Neutrophil (primary cell): ENCODE data around the gene GRIP1.

Experiments used
- H3K27ac ChIP-seq: fragments of 200-600 bp; sonication (generic); 2 replicates; pipeline ENCODE4 v1.5.1; 2016; ENCODE audit warnings: mild to moderate bottlenecking, moderate library complexity
- H3K27me3 ChIP-seq: fragments of 200-600 bp; sonication (generic); 2 replicates; pipeline ENCODE4 v1.6.0; 2016; ENCODE audit warnings: mild to moderate bottlenecking
- H3K36me3 ChIP-seq: fragments of 200-600 bp; sonication (generic); 2 replicates; pipeline ENCODE4 v1.5.1; 2017
- H3K4me1 ChIP-seq, 2 experiments: fragments of 200-600 bp in 1 of 2; sonication (generic) in 1 of 2; 1 replicate in 1 of 2; 2 replicates in 1 of 2; pipeline versions ENCODE4 v1.5.1 to v1.6.1; 2013 to 2016; ENCODE audit warnings: low read depth in 1 of 2, low read length in 1 of 2, mild to moderate bottlenecking in 1 of 2, moderate library complexity in 1 of 2; ENCODE audit not compliant: control insufficient read depth in 1 of 2, insufficient read depth in 1 of 2
- H3K4me3 ChIP-seq, 2 experiments: fragments of 200-600 bp in 1 of 2; sonication (generic) in 1 of 2; 1 replicate in 1 of 2; 2 replicates in 1 of 2; pipeline ENCODE4 v1.5.1; 2013 to 2016; ENCODE audit warnings: low read depth in 1 of 2, low read length in 1 of 2, mild to moderate bottlenecking in 1 of 2, moderate library complexity in 1 of 2
- H3K9me3 ChIP-seq: fragments of 200-600 bp; sonication (generic); 2 replicates; pipeline ENCODE4 v1.5.1; 2016
- CTCF ChIP-seq: fragments of 200-600 bp; sonication (generic); IDR thresholded peaks from 2 replicates; pipeline ENCODE4 v1.5.1; 2016; ENCODE audit warnings: antibody characterized with exemption

Gene GRIP1

GRCh38 chr12:66537876-66538275 is 141.0 kb downstream of the GRIP1 start:
- Histone ChIP-seq H3K27me3 (no peaks in the 10 kb centered on the region), H3K4me1 (no peaks in the 10 kb centered on the region), H3K27ac (no peak overlapping the region), H3K36me3 (no peaks in the 10 kb centered on the region), H3K9me3 (no peaks in the 10 kb centered on the region), H3K4me3 (no peak overlapping the region)
- TF ChIP-seq CTCF, result no peak

GRCh38 chr12:66533767-66534166 is 145.1 kb downstream of the GRIP1 start:
- Histone ChIP-seq H3K36me3 (no peaks in the 10 kb centered on the region), H3K4me1 (no peaks in the 10 kb centered on the region), H3K9me3 (no peaks in the 10 kb centered on the region), H3K4me3 (no peak overlapping the region), H3K27me3 (no peaks in the 10 kb centered on the region), H3K27ac (no peak overlapping the region)
- TF ChIP-seq CTCF, result no peak

GRCh38 chr12:66531766-66532165 is 147.1 kb downstream of the GRIP1 start:
- Histone ChIP-seq H3K4me1 (no peaks in the 10 kb centered on the region), H3K4me3 (no peak overlapping the region), H3K36me3 (no peaks in the 10 kb centered on the region), H3K27me3 (no peaks in the 10 kb centered on the region), H3K27ac (no peak overlapping the region), H3K9me3 (no peaks in the 10 kb centered on the region)
- TF ChIP-seq CTCF, result no peak

GRCh38 chr12:66529934-66530333 is 148.9 kb downstream of the GRIP1 start:
- Histone ChIP-seq H3K4me1 (no peaks in the 10 kb centered on the region), H3K4me3 (no peak overlapping the region), H3K36me3 (no peaks in the 10 kb centered on the region), H3K27ac (no peak overlapping the region), H3K9me3 (no peaks in the 10 kb centered on the region), H3K27me3 (no peaks in the 10 kb centered on the region)
- TF ChIP-seq CTCF, result no peak

GRCh38 chr12:66516561-66516960 is 162.3 kb downstream of the GRIP1 start:
- Histone ChIP-seq H3K27me3 (no peaks in the 10 kb centered on the region), H3K9me3 (no peaks in the 10 kb centered on the region), H3K4me3 (no peak overlapping the region), H3K36me3 (no peaks in the 10 kb centered on the region), H3K4me1 (no peaks in the 10 kb centered on the region), H3K27ac (no peak overlapping the region)
- no peak for TF ChIP-seq CTCF

- H3K4me1 ChIP-seq, result no peaks in the 10 kb centered on the region
- no peaks in the 10 kb centered on the region for H3K9me3 ChIP-seq
- H3K4me3 ChIP-seq, result no peak overlapping the region
- TF ChIP-seq CTCF, result no peak
- no peaks in the 10 kb centered on the region for H3K36me3 ChIP-seq
- no peak overlapping the region for H3K27ac ChIP-seq
- no peaks in the 10 kb centered on the region for H3K27me3 ChIP-seq
These were observed 162.7 kb downstream of the GRIP1 start for GRCh38 chr12:66516133-66516532.
